DND-41 (cell line): ENCODE measurements around the gene SLC44A3.

Experiments used
- ATAC-seq: fragments of 200-7000 bp; cut with Tn5 transposase; 3 replicates; pipeline ENCODE4 v1.9.1; 2021; ENCODE audit warnings: low read depth; ENCODE audit not compliant: insufficient read depth
- DNase-seq: peaks from one replicate; pipeline ENCODE4 v3.0.0-alpha.2; 2020
- H2AFZ ChIP-seq: 2 replicates; pipeline ENCODE4 v1.6.0; 2012; ENCODE audit warnings: low read depth, low read length
- H3K27ac ChIP-seq: 2 replicates; pipeline ENCODE4 v1.5.1; 2012; ENCODE audit warnings: low read length, inconsistent platforms
- H3K27me3 ChIP-seq: fragments of 200-600 bp; sonication (generic); 2 replicates; pipeline ENCODE4 v1.6.0; 2012; ENCODE audit warnings: low read length, mild to moderate bottlenecking, inconsistent platforms; ENCODE audit not compliant: insufficient read depth, poor library complexity
- H3K36me3 ChIP-seq: 2 replicates; pipeline ENCODE4 v1.5.1; 2012; ENCODE audit warnings: low read length, inconsistent platforms; ENCODE audit not compliant: insufficient read depth
- H3K4me1 ChIP-seq: 2 replicates; pipeline ENCODE4 v1.5.1; 2012; ENCODE audit warnings: mild to moderate bottlenecking, low read length; ENCODE audit not compliant: insufficient read depth
- H3K4me2 ChIP-seq: 2 replicates; pipeline ENCODE4 v1.6.0; 2012; ENCODE audit warnings: mild to moderate bottlenecking, moderate library complexity, low read length, inconsistent platforms; ENCODE audit not compliant: insufficient read depth
- H3K4me3 ChIP-seq, 2 experiments: fragments of 200-600 bp in 1 of 2; shearing (Covaris generic) in 1 of 2; 2 replicates each; pipeline ENCODE4 v1.5.1; 2012 to 2016; ENCODE audit warnings: inconsistent platforms in 2 of 2, low read length in 2 of 2, mild to moderate bottlenecking in 2 of 2, low read depth in 1 of 2, moderate library complexity in 1 of 2
- H3K79me2 ChIP-seq: 2 replicates; pipeline ENCODE4 v1.6.0; 2012; ENCODE audit warnings: low read length, inconsistent platforms; ENCODE audit not compliant: insufficient read depth
- H3K9ac ChIP-seq: 2 replicates; pipeline ENCODE4 v1.6.0; 2012; ENCODE audit warnings: low read depth, mild to moderate bottlenecking, inconsistent platforms, low read length, moderate library complexity
- H3K9me3 ChIP-seq: 2 replicates; pipeline ENCODE4 v1.5.1; 2012; ENCODE audit warnings: low read length, moderate library complexity, mild to moderate bottlenecking, inconsistent platforms; ENCODE audit not compliant: insufficient read depth, severe bottlenecking
- H4K20me1 ChIP-seq: 2 replicates; pipeline ENCODE4 v1.6.0; 2012; ENCODE audit warnings: low read length; ENCODE audit not compliant: insufficient read depth
- EZH2 ChIP-seq: IDR thresholded peaks from 3 replicates; pipeline ENCODE4 v1.6.1; 2012; ENCODE audit warnings: borderline replicate concordance, low read depth, mild to moderate bottlenecking, moderate library complexity, low read length, inconsistent platforms; ENCODE audit not compliant: severe bottlenecking
- TF ChIP-seq, protein P1 (sequence below): IDR thresholded peaks from 2 replicates; pipeline ENCODE4 v1.5.1; 2012; ENCODE audit warnings: borderline replicate concordance, low read length, moderate library complexity, mild to moderate bottlenecking; ENCODE audit not compliant: poor library complexity, severe bottlenecking; ENCODE audit errors: extremely low read depth

The SLC44A3 gene

DNA sequence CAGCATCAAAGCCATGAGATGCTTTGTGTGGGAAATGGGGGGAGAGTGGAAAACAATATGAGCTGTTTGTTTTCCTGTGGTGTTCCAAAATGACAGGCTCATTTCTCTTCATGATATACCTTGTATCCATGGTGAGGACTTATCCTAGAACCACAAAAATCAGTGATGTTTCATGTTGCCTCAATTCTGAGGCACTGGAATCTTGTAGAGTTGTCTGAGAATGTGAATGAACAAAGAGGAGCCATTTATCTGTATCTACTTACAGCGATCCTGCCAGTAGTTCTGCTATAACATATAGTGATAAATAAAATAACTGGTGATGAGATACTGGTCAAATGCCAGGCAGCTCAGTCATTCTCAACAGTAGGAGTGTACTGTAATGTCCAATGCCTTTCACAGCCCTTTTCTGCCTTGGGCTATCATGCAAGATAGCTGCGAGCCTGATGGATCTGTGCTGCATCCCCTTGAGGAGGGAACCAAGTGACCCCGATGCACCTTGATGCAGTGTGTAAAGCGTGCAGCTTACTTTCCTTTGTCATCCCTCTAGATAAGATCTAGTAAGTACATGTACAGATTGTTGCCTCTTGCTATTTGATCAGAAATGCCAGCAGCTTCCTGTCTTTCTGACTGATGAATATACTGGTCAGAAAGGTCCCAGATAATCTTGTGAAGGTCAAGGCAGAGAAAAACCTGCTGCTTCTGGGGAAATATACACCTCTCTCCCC lies 52.8 kb downstream of the SLC44A3 start:
- no peaks in the 10 kb centered on the region for H3K79me2 ChIP-seq
- H3K4me2 ChIP-seq = no peak overlapping the region
- DNase-seq (no peak), ATAC-seq (no peak)
- no peak overlapping the region for H3K9ac ChIP-seq
- no peaks in the 10 kb centered on the region for H3K36me3 ChIP-seq
- TF ChIP-seq, protein P1, sequence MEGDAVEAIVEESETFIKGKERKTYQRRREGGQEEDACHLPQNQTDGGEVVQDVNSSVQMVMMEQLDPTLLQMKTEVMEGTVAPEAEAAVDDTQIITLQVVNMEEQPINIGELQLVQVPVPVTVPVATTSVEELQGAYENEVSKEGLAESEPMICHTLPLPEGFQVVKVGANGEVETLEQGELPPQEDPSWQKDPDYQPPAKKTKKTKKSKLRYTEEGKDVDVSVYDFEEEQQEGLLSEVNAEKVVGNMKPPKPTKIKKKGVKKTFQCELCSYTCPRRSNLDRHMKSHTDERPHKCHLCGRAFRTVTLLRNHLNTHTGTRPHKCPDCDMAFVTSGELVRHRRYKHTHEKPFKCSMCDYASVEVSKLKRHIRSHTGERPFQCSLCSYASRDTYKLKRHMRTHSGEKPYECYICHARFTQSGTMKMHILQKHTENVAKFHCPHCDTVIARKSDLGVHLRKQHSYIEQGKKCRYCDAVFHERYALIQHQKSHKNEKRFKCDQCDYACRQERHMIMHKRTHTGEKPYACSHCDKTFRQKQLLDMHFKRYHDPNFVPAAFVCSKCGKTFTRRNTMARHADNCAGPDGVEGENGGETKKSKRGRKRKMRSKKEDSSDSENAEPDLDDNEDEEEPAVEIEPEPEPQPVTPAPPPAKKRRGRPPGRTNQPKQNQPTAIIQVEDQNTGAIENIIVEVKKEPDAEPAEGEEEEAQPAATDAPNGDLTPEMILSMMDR = no peak
- TF ChIP-seq EZH2 = no peak
- H2AFZ ChIP-seq = no peak overlapping the region
- peaks cover 4% of the 10 kb centered on the region for H3K27me3 ChIP-seq
- no peaks in the 10 kb centered on the region for H4K20me1 ChIP-seq
- no peaks in the 10 kb centered on the region for H3K9me3 ChIP-seq
- H3K4me3 ChIP-seq = no peak overlapping the region
- H3K4me1 ChIP-seq = no peaks in the 10 kb centered on the region
- H3K27ac ChIP-seq = no peak overlapping the region

DNA sequence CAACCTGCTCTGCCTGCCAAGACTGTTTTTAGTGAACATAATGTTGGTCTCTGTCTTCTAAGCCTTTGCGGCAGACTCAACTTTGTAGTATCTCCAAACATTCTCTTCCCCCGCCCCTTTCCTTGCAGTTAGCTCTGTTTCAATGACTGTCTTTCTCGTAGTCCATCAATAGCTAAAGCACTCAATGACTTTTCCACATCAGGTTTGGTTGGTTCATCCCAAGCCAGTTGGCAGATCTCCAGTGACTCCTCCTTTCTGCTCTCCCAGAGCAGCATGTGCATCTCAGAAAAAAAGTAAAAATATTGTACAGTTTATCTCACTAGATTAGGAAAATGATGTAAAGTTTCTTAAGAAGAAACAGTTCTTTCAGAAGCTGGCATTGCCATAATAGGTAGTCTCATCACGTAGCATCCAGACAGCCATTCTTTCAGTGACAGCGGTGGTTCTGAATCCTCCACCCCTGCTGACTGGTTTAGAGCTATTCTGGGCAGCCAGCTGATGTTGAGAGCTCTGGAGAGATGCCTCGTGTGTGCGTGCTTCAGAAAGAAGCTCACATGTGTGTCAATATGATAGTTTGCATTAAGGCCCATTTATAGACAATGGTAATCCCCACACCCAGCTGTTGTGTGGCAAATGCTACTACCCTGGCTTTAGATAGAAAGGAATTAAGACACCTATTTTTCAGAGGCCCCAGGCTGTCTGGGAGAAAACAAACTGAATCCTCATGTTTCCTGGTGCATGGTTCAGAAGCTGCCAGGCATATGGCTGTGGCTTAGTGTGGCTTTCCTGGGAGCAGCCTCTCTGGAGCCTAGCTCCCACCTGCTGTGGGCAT lies 53.6 kb downstream of the SLC44A3 start:
- TF ChIP-seq, protein P1 = no peak
- no peak for TF ChIP-seq EZH2
- ATAC-seq = no peak
- no peaks in the 10 kb centered on the region for H3K4me1 ChIP-seq
- no peaks in the 10 kb centered on the region for H3K79me2 ChIP-seq
- H3K4me3 ChIP-seq = no peak overlapping the region
- H4K20me1 ChIP-seq = no peaks in the 10 kb centered on the region
- H2AFZ ChIP-seq = no peak overlapping the region
- no peak overlapping the region for H3K9ac ChIP-seq
- no peak overlapping the region for H3K4me2 ChIP-seq
- H3K27ac ChIP-seq = no peak overlapping the region
- H3K27me3 ChIP-seq = peaks cover 4% of the 10 kb centered on the region
- H3K36me3 ChIP-seq = no peaks in the 10 kb centered on the region
- H3K9me3 ChIP-seq = no peaks in the 10 kb centered on the region
- DNase-seq = no peak

DNA sequence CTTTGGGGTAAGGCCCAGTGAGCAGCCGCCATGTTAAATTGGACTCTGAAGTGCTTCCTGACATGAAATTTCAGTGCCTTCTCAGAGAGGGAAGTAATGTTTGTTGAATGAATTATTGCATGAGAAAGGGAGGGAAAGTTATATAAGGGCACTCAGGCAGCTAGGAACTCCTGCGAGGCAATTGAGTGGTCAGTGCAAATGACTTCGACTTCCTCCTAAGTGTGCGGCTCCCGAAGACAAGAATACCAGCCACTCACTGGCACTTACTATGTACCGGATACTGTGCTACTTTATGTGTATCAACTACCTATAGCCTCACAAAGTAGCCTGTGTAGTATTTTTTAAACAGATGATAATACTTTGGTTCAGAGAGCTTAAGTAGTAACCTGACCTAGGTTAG lies 54.3 kb downstream of the SLC44A3 start:
- Histone ChIP-seq H3K36me3 (no peaks in the 10 kb centered on the region), H3K4me2 (no peak overlapping the region), H3K79me2 (no peaks in the 10 kb centered on the region), H3K9ac (no peak overlapping the region), H3K4me3 (no peak overlapping the region), H4K20me1 (no peaks in the 10 kb centered on the region), H3K27ac (no peak overlapping the region), H3K27me3 (no peaks in the 10 kb centered on the region), H2AFZ (no peak overlapping the region), H3K9me3 (no peaks in the 10 kb centered on the region), H3K4me1 (no peaks in the 10 kb centered on the region)
- DNase-seq (no peak), ATAC-seq (no peak)
- no peak for TF ChIP-seq EZH2
- TF ChIP-seq, protein P1 = no peak
